NCI-H187 treated with DMSO at 0.1 percent for 48 hours (cell line): ENCODE results near the gene EPG5.
"Not testable (repeated sequence)": the region's sequence is repeated elsewhere in the genome, so short reads cannot be mapped to it uniquely, and the experiment has no call there.

Experiments
- DNase-seq: peaks from one replicate; lab custom pipeline; 2025; lab: John Stamatoyannopoulos, UW

Gene EPG5

GRCh38 chr18:45863469-45863868, 103.7 kb downstream of the EPG5 start:
- DNase-seq = no peak

GRCh38 chr18:45861926-45862325, 105.2 kb downstream of the EPG5 start:
- no peak for DNase-seq

- DNase-seq = no peak
These were observed 106.2 kb downstream of the EPG5 start for GRCh38 chr18:45860971-45861370.

- no peak for DNase-seq
These were observed 106.6 kb downstream of the EPG5 start for GRCh38 chr18:45860492-45860891.

GRCh38 chr18:45859334-45859733, 107.8 kb downstream of the EPG5 start:
- DNase-seq = no peak

- no peak for DNase-seq
These were observed 110.6 kb downstream of the EPG5 start for GRCh38 chr18:45856531-45856930.

- no peak for DNase-seq
These were observed 113.0 kb downstream of the EPG5 start for GRCh38 chr18:45854036-45854586.

- DNase-seq = no peak
These were observed 114.5 kb downstream of the EPG5 start for GRCh38 chr18:45852631-45853030.

- DNase-seq = no peak
These were observed 115.8 kb downstream of the EPG5 start for GRCh38 chr18:45851161-45851925.

- no peak for DNase-seq
These were observed 117.1 kb downstream of the EPG5 start for GRCh38 chr18:45850021-45850420.

GRCh38 chr18:45849529-45849928, 117.6 kb downstream of the EPG5 start:
- no peak for DNase-seq

- not testable (repeated sequence) for DNase-seq
These were observed 118.5 kb downstream of the EPG5 start for GRCh38 chr18:45848643-45849042.

- no peak for DNase-seq
These were observed 120.0 kb downstream of the EPG5 start for GRCh38 chr18:45847119-45847518.

GRCh38 chr18:45845410-45845809, 121.7 kb downstream of the EPG5 start:
- DNase-seq = no peak

- peak; percentile 5 for DNase-seq
These were observed 122.2 kb downstream of the EPG5 start for GRCh38 chr18:45844938-45845337.

- DNase-seq = no peak
These were observed 124.1 kb downstream of the EPG5 start for GRCh38 chr18:45843019-45843418.

GRCh38 chr18:45841765-45842442, 125.2 kb downstream of the EPG5 start:
- no peak for DNase-seq

- DNase-seq = no peak
These were observed 125.9 kb downstream of the EPG5 start for GRCh38 chr18:45841060-45841764.

- DNase-seq = no peak
These were observed 127.4 kb downstream of the EPG5 start for GRCh38 chr18:45839414-45840395.

GRCh38 chr18:45838302-45839070, 128.6 kb downstream of the EPG5 start:
- no peak for DNase-seq
